ENCODE data around the gene TRABD2B.

TRABD2B gene

GRCh38 chr1:47871799-47872353 is 125.3 kb downstream of the TRABD2B start:
- no peak for DNase-seq

GRCh38 chr1:47870946-47871676 is 126.1 kb downstream of the TRABD2B start:
- no peak for DNase-seq

- DNase-seq: no peak
Observed at GRCh38 chr1:47870480-47870879, 126.7 kb downstream of the TRABD2B start.

- DNase-seq: no peak
Observed at GRCh38 chr1:47868348-47868676, 128.9 kb downstream of the TRABD2B start.

- DNase-seq: no peak
Observed at GRCh38 chr1:47867438-47868347, 129.5 kb downstream of the TRABD2B start.

- no peak for DNase-seq
Observed at GRCh38 chr1:47866601-47867437, 130.4 kb downstream of the TRABD2B start.

GRCh38 chr1:47865881-47866535 is 131.2 kb downstream of the TRABD2B start:
- DNase-seq: no peak

GRCh38 chr1:47859092-47859743 is 138.0 kb downstream of the TRABD2B start:
- DNase-seq: no peak

- DNase-seq: no peak
Observed at GRCh38 chr1:47856996-47857395, 140.2 kb downstream of the TRABD2B start.

GRCh38 chr1:47855230-47855629 is 142.0 kb downstream of the TRABD2B start:
- DNase-seq: no peak

- no peak for DNase-seq
Observed at GRCh38 chr1:47854552-47855144, 142.5 kb downstream of the TRABD2B start.

- no peak for DNase-seq
Observed at GRCh38 chr1:47853852-47854251, 143.3 kb downstream of the TRABD2B start.

GRCh38 chr1:47853059-47853458 is 144.1 kb downstream of the TRABD2B start:
- no peak for DNase-seq

- no peak for DNase-seq
Observed at GRCh38 chr1:47852006-47852718, 145.0 kb downstream of the TRABD2B start.

GRCh38 chr1:47850451-47850850 is 146.7 kb downstream of the TRABD2B start:
- DNase-seq: no peak

GRCh38 chr1:47849591-47850261 is 147.5 kb downstream of the TRABD2B start:
- no peak for DNase-seq

GRCh38 chr1:47849005-47849521 is 148.1 kb downstream of the TRABD2B start:
- no peak for DNase-seq

GRCh38 chr1:47847763-47848162 is 149.4 kb downstream of the TRABD2B start:
- DNase-seq: no peak

- no peak for DNase-seq
Observed at GRCh38 chr1:47844558-47844955, 152.6 kb downstream of the TRABD2B start.
